Measurements from ENCODE around the gene GLP2R.

GLP2R gene

DNA sequence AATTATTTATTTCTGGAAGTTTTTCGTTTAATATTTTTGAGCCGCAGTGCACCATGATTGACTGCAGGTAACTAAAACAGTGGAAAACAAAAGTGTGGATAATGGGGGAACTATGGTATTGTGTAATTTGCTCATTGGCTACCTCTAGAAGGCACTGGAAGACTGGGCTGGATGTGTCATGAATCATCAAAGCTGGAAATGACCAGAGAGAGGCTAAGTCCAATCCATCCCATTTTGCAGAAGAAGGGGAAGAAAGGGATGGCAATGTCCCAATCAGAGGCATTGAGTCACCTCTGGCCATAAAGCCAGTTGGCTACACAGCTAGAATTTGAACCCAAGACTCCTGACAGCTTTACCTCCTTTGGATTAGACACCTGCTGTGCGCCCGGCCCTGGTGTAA is 29.3 kb downstream of the GLP2R start:
- no peaks in the 10 kb centered on the region for H3K36me3 ChIP-seq (ENCODE audit: insufficient read depth, low read length)
- no peak overlapping the region for H3K9ac ChIP-seq (ENCODE audit: low read depth, low read length)
- no peaks in the 10 kb centered on the region for H3K4me1 ChIP-seq (ENCODE audit: insufficient read depth, low read length)
- H3K9me3 ChIP-seq (ENCODE audit: control insufficient read depth, insufficient read depth, low read length) = no peaks in the 10 kb centered on the region

DNA sequence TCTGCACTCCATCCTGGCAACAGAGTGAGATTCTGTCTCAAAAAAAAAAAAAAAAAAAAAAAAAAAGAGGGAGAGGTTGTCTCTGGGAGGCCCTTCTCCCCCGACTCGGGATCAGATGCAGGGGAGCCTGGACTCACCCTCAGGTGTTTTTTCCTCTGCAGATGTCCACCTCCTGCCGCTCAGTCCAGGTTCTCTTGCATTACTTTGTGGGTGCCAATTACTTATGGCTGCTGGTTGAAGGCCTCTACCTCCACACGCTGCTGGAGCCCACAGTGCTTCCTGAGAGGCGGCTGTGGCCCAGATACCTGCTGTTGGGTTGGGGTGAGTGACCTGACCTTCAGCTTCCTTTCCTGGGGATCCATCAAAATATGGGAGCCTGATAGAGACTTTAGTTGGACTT is 34.1 kb downstream of the GLP2R start:
- H3K36me3 ChIP-seq (ENCODE audit: insufficient read depth, low read length) = no peaks in the 10 kb centered on the region
- no peaks in the 10 kb centered on the region for H3K4me1 ChIP-seq (ENCODE audit: insufficient read depth, low read length)
- no peak overlapping the region for H3K9ac ChIP-seq (ENCODE audit: low read depth, low read length)
- no peaks in the 10 kb centered on the region; the same call in 1 of the 2 replicates for H3K9me3 ChIP-seq (ENCODE audit: control insufficient read depth, insufficient read depth, low read length)

DNA sequence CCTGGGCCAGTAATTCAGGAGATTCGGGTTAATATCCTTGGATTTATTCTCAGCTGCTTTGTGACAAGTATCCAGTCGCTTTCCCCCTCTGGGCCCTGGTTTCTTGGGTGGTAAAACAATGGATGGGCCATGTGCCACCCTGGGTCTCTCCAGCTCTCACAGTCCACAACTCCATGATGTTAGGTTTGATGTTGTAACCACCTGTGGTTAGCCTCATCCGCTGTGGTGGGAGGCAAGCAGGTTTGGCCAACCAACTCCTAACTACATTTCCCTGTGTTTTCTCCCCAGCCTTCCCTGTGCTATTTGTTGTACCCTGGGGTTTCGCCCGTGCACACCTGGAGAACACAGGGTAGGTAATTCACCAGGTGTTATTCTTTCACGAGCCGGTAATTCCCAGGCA is 35.1 kb downstream of the GLP2R start:
- Histone ChIP-seq H3K9me3 (ENCODE audit: control insufficient read depth, insufficient read depth, low read length) (no peaks in the 10 kb centered on the region; the same call in 1 of the 2 replicates), H3K4me1 (ENCODE audit: insufficient read depth, low read length) (no peaks in the 10 kb centered on the region), H3K36me3 (ENCODE audit: insufficient read depth, low read length) (no peaks in the 10 kb centered on the region), H3K9ac (ENCODE audit: low read depth, low read length) (no peak overlapping the region)

DNA sequence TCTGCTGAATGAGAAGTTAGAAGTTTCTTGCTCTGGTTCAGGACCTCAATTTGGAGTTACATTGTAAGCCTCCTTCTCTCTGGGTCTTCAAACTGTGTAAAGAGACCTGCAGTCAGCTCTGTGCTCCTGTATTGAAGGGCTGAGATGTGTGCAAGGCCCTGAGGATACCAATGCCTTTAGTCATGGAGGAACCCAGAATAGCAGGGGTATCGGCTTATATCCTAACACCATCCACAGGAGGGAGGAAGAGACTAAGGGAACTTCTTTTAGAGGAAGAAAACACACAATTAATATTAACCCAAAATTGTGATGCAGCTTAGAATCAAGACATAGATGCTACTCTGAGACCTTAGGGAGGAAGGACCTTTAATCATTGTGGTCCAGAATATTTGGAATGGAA is 36.5 kb downstream of the GLP2R start:
- H3K9me3 ChIP-seq (ENCODE audit: control insufficient read depth, insufficient read depth, low read length) = no peaks in the 10 kb centered on the region; the same call in 1 of the 2 replicates
- H3K36me3 ChIP-seq (ENCODE audit: insufficient read depth, low read length) = no peaks in the 10 kb centered on the region
- H3K9ac ChIP-seq (ENCODE audit: low read depth, low read length) = no peak overlapping the region
- H3K4me1 ChIP-seq (ENCODE audit: insufficient read depth, low read length) = no peaks in the 10 kb centered on the region

DNA sequence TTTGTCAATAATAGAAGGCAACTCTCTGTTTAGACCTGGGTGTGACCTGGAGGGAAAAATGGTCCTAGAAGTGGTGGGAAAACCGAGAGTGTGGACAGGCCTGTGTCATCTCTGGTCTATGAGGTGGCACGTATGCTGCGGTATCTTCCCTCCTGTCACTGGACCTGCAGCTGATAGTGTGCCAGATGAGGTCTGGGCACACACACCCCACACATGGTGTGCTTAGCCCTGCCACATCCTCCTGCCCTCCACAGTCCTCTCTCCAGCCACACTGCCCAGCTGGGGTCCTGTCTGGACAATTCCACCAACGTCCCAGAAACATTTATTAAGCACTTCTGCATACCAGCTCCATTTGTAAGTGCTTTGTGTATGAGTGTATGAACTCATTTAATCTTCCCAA is 37.2 kb downstream of the GLP2R start:
- Histone ChIP-seq H3K36me3 (ENCODE audit: insufficient read depth, low read length) (no peaks in the 10 kb centered on the region), H3K9me3 (ENCODE audit: control insufficient read depth, insufficient read depth, low read length) (no peaks in the 10 kb centered on the region; the same call in 1 of the 2 replicates), H3K4me1 (ENCODE audit: insufficient read depth, low read length) (no peaks in the 10 kb centered on the region), H3K9ac (ENCODE audit: low read depth, low read length) (no peak overlapping the region)

DNA sequence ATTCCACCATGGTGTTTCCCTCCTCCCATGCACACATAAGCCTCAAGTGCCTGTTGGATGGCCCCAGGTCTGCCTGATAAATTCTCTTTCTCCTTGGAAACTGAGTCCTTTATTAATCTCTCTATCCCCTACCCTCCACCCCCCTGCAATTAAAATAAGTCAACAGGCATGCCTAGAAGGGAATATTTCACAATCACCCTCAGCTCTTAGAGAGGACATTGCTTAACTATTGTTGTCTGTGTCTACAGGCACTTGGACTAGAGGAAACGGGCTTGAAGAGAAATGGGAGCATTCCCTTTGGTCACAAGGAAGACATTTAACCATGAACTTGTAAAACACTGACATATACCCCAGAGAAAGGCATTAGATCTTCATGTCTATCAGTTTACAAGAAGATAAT is 39.9 kb downstream of the GLP2R start:
- Histone ChIP-seq H3K9me3 (ENCODE audit: control insufficient read depth, insufficient read depth, low read length) (no peaks in the 10 kb centered on the region; the same call in 1 of the 2 replicates), H3K4me1 (ENCODE audit: insufficient read depth, low read length) (no peaks in the 10 kb centered on the region), H3K9ac (ENCODE audit: low read depth, low read length) (no peak overlapping the region), H3K36me3 (ENCODE audit: insufficient read depth, low read length) (no peaks in the 10 kb centered on the region)

DNA sequence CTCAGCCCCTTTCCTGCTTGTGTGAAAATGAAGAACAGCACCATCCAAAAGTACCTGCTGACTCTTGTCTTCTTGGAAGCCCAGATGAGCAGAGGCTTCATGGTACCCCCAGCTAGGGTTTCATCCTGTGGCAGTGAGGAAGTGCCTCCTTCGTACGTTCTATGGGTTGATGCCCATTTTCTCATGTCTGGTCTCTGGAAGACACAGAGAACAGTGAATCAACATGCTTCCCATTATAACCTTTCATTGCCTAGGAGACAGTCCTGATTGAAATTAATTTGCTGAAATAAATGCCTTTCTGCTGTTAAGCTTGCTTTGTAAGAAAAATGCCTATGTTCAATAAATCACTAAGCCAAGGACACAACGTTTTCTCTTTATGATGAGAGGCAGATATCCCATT is 42.8 kb downstream of the GLP2R start:
- no peaks in the 10 kb centered on the region for H3K4me1 ChIP-seq (ENCODE audit: insufficient read depth, low read length)
- no peaks in the 10 kb centered on the region for H3K9me3 ChIP-seq (ENCODE audit: control insufficient read depth, insufficient read depth, low read length)
- no peak overlapping the region for H3K9ac ChIP-seq (ENCODE audit: low read depth, low read length)

DNA sequence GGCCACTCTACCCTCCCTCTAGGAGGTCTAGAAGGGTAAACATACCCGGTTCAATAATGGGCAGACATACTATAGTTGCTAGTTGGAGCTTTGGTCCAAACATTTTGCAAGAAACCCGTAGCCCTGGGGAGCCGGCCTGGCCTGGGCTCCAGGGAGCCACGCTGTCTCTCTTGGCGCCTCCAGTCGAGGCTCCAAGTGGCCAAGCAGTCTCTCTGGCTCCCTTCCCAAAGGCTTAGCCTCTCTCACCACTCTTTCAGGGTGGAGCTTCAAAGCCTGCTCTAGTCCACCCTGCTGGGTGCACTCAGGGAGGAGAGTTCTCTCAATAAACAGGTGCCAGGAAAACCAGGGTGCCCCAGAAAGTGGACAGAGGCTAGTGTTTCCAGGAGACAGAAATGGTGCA is 47.1 kb downstream of the GLP2R start:
- no peaks in the 10 kb centered on the region for H3K36me3 ChIP-seq (ENCODE audit: insufficient read depth, low read length)
- no peaks in the 10 kb centered on the region for H3K4me1 ChIP-seq (ENCODE audit: insufficient read depth, low read length)
- no peak overlapping the region for H3K9ac ChIP-seq (ENCODE audit: low read depth, low read length)
- H3K9me3 ChIP-seq (ENCODE audit: control insufficient read depth, insufficient read depth, low read length) = no peaks in the 10 kb centered on the region

More for the DNA sequence above, 42.8 kb downstream of the GLP2R start:
- no peaks in the 10 kb centered on the region for H3K36me3 ChIP-seq (ENCODE audit: insufficient read depth, low read length)

DNA sequence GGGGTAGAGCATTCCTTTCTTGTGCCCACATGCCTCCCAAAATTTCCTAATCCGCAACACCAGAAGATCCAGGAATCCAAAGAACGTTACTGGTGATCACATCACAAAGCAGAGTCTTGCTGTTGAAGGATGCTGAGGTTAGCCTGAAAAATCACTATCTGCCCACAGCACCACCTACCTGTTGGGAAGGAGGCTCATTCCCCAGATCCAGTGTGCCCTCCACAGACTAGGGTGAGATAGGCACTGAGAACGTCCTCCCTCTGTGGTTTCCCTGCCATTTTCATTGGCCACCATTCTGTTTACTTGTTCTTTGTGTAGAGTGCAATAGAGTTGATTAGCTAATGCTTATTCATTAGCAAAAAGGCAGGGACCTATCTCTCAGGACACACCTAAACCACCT is 49.0 kb downstream of the GLP2R start:
- Histone ChIP-seq H3K9ac (ENCODE audit: low read depth, low read length) (no peak overlapping the region), H3K4me1 (ENCODE audit: insufficient read depth, low read length) (no peaks in the 10 kb centered on the region), H3K9me3 (ENCODE audit: control insufficient read depth, insufficient read depth, low read length) (no peaks in the 10 kb centered on the region), H3K36me3 (ENCODE audit: insufficient read depth, low read length) (no peaks in the 10 kb centered on the region)

DNA sequence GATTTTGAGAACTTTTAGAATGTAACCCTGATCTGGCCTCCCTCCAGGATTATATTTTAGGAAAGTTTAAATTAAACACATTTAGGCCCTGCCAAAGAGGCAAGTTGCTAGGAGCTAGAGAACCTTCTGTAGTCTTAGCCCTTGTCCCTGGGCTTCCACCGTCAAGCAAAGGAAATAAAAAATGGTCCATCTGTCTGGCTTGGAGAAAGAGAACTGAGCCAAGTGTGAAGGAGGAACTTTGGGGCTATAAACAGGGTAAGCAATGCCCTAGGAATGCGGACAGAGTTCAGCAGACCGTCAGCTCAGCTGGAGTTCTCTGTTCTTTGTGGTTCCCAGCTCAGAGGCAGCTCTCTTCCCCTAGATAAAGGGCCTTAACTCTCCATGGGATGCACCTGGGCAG is 49.7 kb downstream of the GLP2R start:
- Histone ChIP-seq H3K4me1 (ENCODE audit: insufficient read depth, low read length) (no peaks in the 10 kb centered on the region), H3K9me3 (ENCODE audit: control insufficient read depth, insufficient read depth, low read length) (no peaks in the 10 kb centered on the region), H3K36me3 (ENCODE audit: insufficient read depth, low read length) (no peaks in the 10 kb centered on the region), H3K9ac (ENCODE audit: low read depth, low read length) (no peak overlapping the region)

DNA sequence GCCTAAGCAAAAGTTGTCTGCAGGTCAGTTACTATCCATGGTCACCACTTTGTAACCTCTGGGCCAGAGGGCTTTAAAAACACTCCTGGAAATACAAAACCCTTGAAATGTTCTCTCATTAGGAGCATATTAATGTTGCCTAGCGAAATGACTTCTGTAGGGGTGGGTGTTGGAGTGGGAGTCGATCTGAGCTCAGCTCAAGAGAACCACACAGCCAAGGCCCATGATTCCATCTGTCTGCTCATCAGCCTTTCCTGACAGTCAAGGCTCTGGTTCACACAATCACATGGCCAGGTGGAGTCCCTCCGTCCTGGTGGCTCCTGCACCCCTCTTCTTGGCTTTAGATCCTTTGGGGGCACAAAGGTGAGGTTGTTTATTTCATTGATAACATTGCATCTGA is 52.6 kb downstream of the GLP2R start:
- Histone ChIP-seq H3K9me3 (ENCODE audit: control insufficient read depth, insufficient read depth, low read length) (peaks cover 15% of the 10 kb centered on the region; the same call in 1 of the 2 replicates), H3K36me3 (ENCODE audit: insufficient read depth, low read length) (no peaks in the 10 kb centered on the region)

DNA sequence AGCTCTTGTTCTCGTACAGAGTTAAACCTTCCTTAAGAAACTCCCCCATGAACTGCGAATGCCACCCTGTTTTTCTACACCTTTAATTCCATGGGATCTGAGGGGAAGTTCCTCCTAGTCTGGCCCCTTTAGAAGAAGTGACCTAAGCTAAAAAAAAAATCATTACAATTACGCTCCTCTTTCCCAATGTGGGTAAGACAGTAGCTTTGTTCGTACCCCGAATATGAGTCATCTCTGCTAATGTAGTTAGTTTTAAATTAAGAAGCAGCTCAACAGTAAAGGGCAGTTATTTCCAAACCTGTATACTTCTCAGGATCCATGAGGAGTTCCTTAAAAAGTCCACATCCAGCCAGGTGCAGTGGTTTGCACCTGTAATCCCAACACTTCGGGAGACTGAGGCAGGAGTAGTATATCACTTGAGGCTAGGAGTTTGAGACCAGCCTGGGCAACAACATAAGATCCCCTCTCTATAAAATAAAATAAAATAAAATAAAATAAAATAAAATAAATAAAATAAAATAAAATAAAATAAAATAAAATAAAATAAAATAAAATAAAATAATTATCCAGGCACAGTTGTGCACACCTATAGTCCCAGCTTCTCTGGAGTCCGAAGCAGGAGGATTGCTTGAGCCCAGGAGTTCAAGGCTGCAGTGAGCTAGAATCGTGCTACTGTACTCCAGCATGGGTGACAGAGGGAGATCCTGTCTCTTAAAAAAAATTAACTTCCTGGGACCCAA is 53.2 kb downstream of the GLP2R start:
- Histone ChIP-seq H3K4me1 (ENCODE audit: insufficient read depth, low read length) (no peaks in the 10 kb centered on the region), H3K9ac (ENCODE audit: low read depth, low read length) (no peak overlapping the region), H3K9me3 (ENCODE audit: control insufficient read depth, insufficient read depth, low read length) (peaks cover 19% of the 10 kb centered on the region; the same call in 1 of the 2 replicates), H3K36me3 (ENCODE audit: insufficient read depth, low read length) (no peaks in the 10 kb centered on the region)

More for the DNA sequence above, 52.6 kb downstream of the GLP2R start:
- no peaks in the 10 kb centered on the region for H3K4me1 ChIP-seq (ENCODE audit: insufficient read depth, low read length)
- H3K9ac ChIP-seq (ENCODE audit: low read depth, low read length) = no peak overlapping the region

DNA sequence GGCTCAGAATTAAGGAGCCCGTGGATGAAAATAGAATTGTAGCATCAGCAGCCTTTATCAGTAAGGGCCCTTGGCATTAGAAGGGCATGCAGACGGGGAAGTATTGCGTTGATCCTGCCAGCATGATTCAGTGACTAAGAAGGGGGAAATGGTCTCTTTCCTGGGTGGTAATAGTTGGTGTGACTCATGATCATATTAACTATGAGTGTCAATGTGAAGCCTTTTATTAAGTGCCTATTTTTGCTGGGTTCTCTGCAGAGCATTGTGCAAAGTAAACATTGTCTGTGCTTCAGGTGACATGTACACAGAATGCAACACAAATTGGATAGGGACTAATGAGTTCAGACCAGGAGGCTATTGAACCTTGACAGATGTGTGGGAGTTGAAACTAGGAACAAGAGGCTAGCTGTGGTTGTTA is 54.9 kb downstream of the GLP2R start:
- Histone ChIP-seq H3K9me3 (ENCODE audit: control insufficient read depth, insufficient read depth, low read length) (peaks cover 21% of the 10 kb centered on the region), H3K4me1 (ENCODE audit: insufficient read depth, low read length) (no peaks in the 10 kb centered on the region), H3K9ac (ENCODE audit: low read depth, low read length) (no peak overlapping the region), H3K36me3 (ENCODE audit: insufficient read depth, low read length) (no peaks in the 10 kb centered on the region)

DNA sequence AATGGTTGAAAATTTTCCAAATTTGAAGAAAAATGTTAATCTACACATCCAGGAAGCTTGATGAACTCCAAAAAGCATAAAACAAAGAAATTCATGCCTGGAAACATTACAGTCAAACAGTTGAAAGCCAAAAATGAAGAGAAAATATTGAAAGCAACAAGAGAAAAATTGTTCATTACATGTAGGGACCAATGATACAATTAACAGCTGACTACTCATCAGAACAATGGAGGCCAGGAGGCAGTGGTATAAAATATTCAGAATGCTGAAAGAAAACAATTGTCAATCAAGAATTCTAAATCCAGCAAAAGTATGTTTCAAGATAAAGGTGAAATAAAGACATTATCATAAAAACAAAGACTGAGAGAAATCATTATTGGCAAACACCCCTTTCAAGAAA is 57.7 kb downstream of the GLP2R start:
- no peak overlapping the region for H3K9ac ChIP-seq (ENCODE audit: low read depth, low read length)
- no peaks in the 10 kb centered on the region for H3K4me1 ChIP-seq (ENCODE audit: insufficient read depth, low read length)
- H3K36me3 ChIP-seq (ENCODE audit: insufficient read depth, low read length) = no peaks in the 10 kb centered on the region
- H3K9me3 ChIP-seq (ENCODE audit: control insufficient read depth, insufficient read depth, low read length) = peaks cover 22% of the 10 kb centered on the region

DNA sequence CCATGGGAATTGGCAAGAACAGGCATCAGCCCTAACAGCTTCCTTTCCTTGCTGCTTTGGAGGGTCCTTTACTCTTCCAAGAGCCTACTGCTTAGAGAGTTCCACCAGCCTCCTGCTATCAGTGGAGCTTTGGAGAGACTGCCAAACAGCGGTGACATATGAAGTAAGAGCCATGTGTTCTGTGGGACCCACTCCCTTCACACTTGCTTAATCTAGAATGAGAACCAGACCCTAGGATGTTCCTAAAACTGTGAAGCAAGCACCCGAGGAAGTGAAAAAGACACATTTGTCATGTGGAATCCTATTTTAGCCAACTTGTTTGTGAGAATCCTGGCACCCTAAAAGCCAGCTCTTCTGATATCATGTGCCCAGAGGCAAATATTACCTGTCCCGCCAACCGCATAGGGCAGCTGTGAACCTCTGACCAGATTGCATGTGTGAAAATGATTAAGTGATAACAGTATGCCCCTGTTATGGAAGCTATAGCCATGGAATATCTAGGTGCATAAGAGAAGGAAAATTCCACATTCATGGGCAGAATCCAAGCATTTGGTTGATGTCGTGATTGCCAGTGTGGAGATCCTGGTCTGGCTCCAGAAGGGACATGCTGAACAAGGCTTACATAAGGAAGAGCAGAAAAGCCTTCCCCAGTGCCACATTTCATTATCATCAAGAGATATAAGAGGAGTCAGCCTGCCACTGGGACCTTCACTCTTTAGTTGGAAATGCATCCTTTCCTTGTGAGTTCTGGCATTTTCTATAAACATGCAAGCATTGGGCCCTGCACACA is 60.6 kb downstream of the GLP2R start:
- Histone ChIP-seq H3K9ac (ENCODE audit: low read depth, low read length) (no peak overlapping the region), H3K9me3 (ENCODE audit: control insufficient read depth, insufficient read depth, low read length) (peaks cover 22% of the 10 kb centered on the region), H3K36me3 (ENCODE audit: insufficient read depth, low read length) (no peaks in the 10 kb centered on the region), H3K4me1 (ENCODE audit: insufficient read depth, low read length) (no peaks in the 10 kb centered on the region)
